ENCODE measurements around the gene A2M. TPM values are rescaled to one million over a fixed set of nuclear protein-coding genes. Genes with fewer than 3 reads are reported as not detected.

A2M gene
- total and polyA plus RNA-seq, 2 of the 13 experiments (the other 11 are each of a cell fraction or from before 2014, with no cell fraction given), result 2,807 to 6,551 TPM

GRCh38 chr12:9115731-9116559 lies at the start of gene A2M (continued):
- TF ChIP-seq ZNF788 (CRISPR knock-in tag; IDR thresholded peaks at IDR 0.05; ENCODE audit: borderline replicate concordance), result peak; percentile 36; the same call in 1 of the 2 replicates
- TF ChIP-seq ZNF746 (CRISPR knock-in tag; IDR thresholded peaks at IDR 0.05), result peak; percentile 24; the same call in 1 of the 2 replicates
- TF ChIP-seq TBX2 (CRISPR knock-in tag; IDR thresholded peaks at IDR 0.05; ENCODE audit: borderline replicate concordance), result peak; percentile 94
- TF ChIP-seq, protein P1, sequence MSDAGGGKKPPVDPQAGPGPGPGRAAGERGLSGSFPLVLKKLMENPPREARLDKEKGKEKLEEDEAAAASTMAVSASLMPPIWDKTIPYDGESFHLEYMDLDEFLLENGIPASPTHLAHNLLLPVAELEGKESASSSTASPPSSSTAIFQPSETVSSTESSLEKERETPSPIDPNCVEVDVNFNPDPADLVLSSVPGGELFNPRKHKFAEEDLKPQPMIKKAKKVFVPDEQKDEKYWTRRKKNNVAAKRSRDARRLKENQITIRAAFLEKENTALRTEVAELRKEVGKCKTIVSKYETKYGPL (CRISPR knock-in tag; IDR thresholded peaks at IDR 0.05), result 0 out of 2 replicates have a peak, but pooled peaks have one; percentile 17
- peak; percentile 79 for TF ChIP-seq HDAC1 (CRISPR knock-in tag; IDR thresholded peaks at IDR 0.05)
- TF ChIP-seq, protein P2, sequence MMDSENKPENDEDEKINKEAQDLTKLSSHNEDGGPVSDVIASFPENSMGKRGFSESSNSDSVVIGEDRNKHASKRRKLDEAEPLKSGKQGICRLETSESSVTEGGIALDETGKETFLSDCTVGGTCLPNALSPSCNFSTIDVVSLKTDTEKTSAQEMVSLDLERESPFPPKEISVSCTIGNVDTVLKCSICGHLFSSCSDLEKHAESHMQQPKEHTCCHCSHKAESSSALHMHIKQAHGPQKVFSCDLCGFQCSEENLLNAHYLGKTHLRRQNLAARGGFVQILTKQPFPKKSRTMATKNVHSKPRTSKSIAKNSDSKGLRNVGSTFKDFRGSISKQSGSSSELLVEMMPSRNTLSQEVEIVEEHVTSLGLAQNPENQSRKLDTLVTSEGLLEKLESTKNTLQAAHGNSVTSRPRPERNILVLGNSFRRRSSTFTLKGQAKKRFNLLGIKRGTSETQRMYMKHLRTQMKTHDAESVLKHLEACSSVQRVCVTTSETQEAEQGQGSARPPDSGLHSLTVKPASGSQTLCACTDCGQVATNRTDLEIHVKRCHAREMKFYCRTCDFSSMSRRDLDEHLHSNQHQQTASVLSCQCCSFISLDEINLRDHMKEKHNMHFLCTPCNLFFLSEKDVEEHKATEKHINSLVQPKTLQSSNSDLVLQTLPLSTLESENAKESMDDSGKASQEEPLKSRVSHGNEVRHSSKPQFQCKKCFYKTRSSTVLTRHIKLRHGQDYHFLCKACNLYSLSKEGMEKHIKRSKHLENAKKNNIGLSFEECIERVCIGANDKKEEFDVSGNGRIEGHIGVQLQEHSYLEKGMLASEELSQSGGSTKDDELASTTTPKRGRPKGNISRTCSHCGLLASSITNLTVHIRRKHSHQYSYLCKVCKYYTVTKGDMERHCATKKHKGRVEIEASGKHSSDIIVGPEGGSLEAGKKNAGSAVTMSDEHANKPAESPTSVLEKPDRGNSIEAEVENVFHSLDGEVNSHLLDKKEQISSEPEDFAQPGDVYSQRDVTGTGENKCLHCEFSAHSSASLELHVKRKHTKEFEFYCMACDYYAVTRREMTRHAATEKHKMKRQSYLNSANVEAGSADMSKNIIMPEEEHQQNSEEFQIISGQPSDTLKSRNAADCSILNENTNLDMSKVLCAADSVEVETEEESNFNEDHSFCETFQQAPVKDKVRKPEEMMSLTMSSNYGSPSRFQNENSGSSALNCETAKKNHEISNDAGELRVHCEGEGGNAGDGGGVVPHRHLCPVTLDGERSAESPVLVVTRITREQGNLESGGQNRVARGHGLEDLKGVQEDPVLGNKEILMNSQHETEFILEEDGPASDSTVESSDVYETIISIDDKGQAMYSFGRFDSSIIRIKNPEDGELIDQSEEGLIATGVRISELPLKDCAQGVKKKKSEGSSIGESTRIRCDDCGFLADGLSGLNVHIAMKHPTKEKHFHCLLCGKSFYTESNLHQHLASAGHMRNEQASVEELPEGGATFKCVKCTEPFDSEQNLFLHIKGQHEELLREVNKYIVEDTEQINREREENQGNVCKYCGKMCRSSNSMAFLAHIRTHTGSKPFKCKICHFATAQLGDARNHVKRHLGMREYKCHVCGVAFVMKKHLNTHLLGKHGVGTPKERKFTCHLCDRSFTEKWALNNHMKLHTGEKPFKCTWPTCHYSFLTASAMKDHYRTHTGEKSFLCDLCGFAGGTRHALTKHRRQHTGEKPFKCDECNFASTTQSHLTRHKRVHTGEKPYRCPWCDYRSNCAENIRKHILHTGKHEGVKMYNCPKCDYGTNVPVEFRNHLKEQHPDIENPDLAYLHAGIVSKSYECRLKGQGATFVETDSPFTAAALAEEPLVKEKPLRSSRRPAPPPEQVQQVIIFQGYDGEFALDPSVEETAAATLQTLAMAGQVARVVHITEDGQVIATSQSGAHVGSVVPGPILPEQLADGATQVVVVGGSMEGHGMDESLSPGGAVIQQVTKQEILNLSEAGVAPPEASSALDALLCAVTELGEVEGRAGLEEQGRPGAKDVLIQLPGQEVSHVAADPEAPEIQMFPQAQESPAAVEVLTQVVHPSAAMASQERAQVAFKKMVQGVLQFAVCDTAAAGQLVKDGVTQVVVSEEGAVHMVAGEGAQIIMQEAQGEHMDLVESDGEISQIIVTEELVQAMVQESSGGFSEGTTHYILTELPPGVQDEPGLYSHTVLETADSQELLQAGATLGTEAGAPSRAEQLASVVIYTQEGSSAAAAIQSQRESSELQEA (CRISPR knock-in tag; IDR thresholded peaks at IDR 0.05; ENCODE audit: not compliant biosample characterization), result no peak
- TF ChIP-seq, protein P3, sequence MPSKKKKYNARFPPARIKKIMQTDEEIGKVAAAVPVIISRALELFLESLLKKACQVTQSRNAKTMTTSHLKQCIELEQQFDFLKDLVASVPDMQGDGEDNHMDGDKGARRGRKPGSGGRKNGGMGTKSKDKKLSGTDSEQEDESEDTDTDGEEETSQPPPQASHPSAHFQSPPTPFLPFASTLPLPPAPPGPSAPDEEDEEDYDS (CRISPR knock-in tag; IDR thresholded peaks at IDR 0.05), result peak; percentile 99
- TF ChIP-seq SALL2 (CRISPR knock-in tag; IDR thresholded peaks at IDR 0.05), result peak; percentile 79; the same call in 1 of the 2 replicates
- TF ChIP-seq HES4 (CRISPR knock-in tag; IDR thresholded peaks at IDR 0.05; ENCODE audit: borderline replicate concordance), result no peak
- 0 out of 2 replicates have a peak, but pooled peaks have one; percentile 20 for TF ChIP-seq SMYD3 (CRISPR knock-in tag; IDR thresholded peaks at IDR 0.05)
- TF ChIP-seq ZNF101 (CRISPR knock-in tag; IDR thresholded peaks at IDR 0.05; ENCODE audit: borderline replicate concordance, low read depth), result no peak
- TF ChIP-seq BRD4 (CRISPR knock-in tag; IDR thresholded peaks at IDR 0.05), result peak; percentile 95
- peak; percentile 63 for TF ChIP-seq ZBTB7B (CRISPR knock-in tag; IDR thresholded peaks at IDR 0.05)
- TF ChIP-seq, protein P4, sequence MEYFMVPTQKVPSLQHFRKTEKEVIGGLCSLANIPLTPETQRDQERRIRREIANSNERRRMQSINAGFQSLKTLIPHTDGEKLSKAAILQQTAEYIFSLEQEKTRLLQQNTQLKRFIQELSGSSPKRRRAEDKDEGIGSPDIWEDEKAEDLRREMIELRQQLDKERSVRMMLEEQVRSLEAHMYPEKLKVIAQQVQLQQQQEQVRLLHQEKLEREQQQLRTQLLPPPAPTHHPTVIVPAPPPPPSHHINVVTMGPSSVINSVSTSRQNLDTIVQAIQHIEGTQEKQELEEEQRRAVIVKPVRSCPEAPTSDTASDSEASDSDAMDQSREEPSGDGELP (IDR thresholded peaks at IDR 0.05; ENCODE audit: borderline replicate concordance, low read depth), result peak; percentile 36; the same call in 1 of the 2 replicates
- TF ChIP-seq, protein P5, sequence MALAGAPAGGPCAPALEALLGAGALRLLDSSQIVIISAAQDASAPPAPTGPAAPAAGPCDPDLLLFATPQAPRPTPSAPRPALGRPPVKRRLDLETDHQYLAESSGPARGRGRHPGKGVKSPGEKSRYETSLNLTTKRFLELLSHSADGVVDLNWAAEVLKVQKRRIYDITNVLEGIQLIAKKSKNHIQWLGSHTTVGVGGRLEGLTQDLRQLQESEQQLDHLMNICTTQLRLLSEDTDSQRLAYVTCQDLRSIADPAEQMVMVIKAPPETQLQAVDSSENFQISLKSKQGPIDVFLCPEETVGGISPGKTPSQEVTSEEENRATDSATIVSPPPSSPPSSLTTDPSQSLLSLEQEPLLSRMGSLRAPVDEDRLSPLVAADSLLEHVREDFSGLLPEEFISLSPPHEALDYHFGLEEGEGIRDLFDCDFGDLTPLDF (CRISPR knock-in tag; IDR thresholded peaks at IDR 0.05), result peak; percentile 55; the same call in 1 of the 2 replicates
- TF ChIP-seq ATF7-NPFF (CRISPR knock-in tag; IDR thresholded peaks at IDR 0.05; ENCODE audit: low read depth), result peak; percentile 60; the same call in 1 of the 2 replicates
- peak; percentile 88 for TF ChIP-seq RFXANK (CRISPR knock-in tag; IDR thresholded peaks at IDR 0.05)

Measured in HepG2 (cell line).